GM13976 (cell line): ENCODE measurements around the gene ATP2B3.

ENCODE experiments used
- DNase-seq: peaks from one replicate; pipeline ENCODE4 v3.0.0; 2012; ENCODE audit warnings: low spot score
- in situ Hi-C: fragments of 300-500 bp; cut with MboI; formaldehyde crosslinking; loops from one replicate; pipeline ENCODE4 v1.12.0; 2022; ENCODE audit warnings: low sequenced_read_pairs, mixed read lengths, inconsistent platforms; ENCODE audit not compliant: unreplicated experiment
- TF ChIP-seq, protein P1 (sequence below): IDR thresholded peaks from 2 replicates; pipeline ENCODE4 v1.5.1; 2012; ENCODE audit warnings: borderline replicate concordance, mild to moderate bottlenecking; ENCODE audit not compliant: insufficient read depth; ENCODE audit errors: extremely low read depth, missing control alignments, control extremely low read depth

The ATP2B3 gene

DNA sequence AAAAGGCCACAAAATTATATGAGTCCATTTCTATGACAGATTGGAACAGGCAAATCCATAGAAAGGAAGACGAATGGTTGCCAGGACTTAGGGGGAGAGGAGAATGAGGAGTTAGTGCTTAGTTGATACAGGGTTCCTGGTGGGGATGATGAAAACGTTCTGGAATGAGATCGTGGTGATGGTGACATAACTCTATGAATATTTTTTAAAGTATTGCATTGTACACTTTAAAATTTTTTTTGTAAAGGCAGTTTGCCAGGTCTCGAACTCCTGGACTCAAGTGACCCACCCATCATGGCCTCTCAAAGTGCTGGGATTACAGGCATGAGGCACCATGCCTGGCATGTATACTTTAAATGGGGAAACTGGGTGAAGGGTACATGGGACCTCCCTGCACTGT is 91.4 kb downstream of the ATP2B3 start:
- no peak for DNase-seq
- TF ChIP-seq, protein P1, sequence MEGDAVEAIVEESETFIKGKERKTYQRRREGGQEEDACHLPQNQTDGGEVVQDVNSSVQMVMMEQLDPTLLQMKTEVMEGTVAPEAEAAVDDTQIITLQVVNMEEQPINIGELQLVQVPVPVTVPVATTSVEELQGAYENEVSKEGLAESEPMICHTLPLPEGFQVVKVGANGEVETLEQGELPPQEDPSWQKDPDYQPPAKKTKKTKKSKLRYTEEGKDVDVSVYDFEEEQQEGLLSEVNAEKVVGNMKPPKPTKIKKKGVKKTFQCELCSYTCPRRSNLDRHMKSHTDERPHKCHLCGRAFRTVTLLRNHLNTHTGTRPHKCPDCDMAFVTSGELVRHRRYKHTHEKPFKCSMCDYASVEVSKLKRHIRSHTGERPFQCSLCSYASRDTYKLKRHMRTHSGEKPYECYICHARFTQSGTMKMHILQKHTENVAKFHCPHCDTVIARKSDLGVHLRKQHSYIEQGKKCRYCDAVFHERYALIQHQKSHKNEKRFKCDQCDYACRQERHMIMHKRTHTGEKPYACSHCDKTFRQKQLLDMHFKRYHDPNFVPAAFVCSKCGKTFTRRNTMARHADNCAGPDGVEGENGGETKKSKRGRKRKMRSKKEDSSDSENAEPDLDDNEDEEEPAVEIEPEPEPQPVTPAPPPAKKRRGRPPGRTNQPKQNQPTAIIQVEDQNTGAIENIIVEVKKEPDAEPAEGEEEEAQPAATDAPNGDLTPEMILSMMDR, result no peak
- in situ Hi-C loops, result no loop called here

DNA sequence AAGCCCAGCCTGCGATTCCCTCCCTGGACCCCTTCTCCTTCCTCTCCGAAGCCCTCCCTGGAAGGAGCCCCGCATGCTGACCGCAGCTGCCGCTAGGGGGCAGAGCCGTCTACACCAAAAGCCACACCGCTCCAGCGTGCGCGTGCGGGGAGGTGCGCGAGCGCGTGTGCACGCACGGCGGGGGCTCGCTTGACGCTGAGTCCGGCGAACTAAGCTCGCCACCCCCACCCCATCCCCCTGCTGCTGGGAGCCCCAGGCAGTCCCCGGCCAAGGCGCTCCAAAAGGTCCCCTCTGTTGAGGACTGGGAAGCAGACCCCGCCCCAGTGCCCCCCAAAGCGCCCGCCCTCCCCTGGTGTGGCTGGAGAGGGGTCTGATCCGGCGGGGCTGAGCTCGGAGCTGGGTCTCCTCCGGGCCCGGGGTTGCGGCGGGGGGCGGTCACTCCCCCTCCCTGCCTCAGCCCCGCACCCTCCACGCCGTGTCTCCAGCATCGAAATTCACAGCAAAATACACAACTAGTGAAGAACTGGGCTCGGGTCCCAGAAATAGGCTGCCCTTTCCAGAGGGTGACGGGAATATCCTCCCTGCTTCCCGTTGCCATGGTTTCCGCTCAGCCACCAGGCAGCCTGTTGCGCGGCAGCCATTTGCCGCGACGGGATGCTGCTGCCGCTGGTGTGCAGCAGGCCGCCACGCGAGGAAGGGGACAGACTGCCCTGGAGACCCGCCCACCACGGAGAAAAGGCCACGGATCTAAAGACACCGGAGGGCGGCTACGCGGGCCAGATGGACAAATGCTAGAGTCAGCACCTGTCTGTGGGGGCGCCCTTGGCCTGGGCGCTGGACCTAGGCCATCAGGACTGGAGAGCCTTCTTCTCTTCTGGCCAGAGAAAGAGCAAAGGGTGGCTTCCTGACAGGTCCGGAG is 92.7 kb downstream of the ATP2B3 start:
- peak; percentile 76 for DNase-seq
- TF ChIP-seq, protein P1, result peak; percentile 72
- in situ Hi-C loops, result no loop called here

DNA sequence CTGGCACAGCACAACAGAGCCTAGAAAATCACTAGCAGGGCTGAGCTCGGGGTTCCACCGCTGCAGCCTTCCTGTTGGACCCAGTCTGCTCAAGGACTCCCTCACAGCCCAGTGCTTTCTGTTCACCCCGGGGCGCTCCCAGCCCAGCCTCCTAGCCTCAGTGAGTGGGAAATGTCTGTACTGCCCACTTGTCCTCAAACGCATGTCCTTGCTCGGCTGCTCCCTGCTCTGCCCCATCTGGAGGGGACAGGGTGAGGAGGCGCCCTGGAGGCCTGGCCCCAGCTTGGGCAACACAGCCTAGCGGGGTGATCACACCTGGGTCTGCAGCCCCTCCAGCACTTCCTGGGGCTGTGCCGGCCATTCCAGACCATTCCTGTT is 93.4 kb downstream of the ATP2B3 start:
- in situ Hi-C loops, result no loop called here
- DNase-seq, result no peak
- TF ChIP-seq, protein P1, result no peak

DNA sequence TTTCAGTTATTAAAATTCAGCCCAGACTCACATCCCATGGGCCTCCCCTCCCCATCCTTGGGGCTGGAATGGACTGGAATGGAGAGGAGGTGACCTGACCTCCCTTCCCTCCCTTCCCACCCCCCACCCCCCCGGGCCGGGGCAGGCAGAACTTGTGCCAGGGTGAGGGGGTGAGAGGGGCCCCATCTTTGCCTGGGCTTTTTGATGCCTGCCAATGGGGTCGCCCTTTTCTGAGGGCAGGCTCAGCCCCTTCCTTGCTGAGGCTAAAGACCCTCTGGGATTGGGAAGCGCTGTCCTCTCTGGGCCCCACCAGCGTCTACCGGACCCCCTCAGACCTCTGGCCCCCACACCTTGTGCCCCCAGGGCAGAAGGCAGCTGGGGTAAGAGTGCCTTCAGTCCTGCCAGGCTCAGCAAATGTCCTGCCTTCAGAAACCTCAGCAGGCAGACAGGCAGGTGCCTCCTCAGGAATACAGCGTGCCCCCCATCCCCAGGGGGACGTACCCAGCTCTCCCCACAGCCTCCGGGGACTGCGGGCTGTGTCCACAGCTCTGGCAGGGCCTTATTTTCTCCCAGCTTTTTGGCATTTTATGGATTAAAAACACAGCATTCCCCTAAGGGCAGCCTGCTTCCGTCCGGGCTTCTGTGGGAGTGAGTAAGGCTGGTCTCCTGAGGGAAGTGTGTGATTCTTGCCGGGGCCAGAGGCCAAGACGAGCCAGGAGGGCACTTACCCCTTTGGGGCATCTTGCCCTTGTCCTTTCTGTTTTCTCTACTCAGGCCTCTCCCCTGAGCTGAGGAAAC is 94.1 kb downstream of the ATP2B3 start:
- TF ChIP-seq, protein P1, result no peak
- in situ Hi-C loops, result no loop called here
- DNase-seq, result no peak

DNA sequence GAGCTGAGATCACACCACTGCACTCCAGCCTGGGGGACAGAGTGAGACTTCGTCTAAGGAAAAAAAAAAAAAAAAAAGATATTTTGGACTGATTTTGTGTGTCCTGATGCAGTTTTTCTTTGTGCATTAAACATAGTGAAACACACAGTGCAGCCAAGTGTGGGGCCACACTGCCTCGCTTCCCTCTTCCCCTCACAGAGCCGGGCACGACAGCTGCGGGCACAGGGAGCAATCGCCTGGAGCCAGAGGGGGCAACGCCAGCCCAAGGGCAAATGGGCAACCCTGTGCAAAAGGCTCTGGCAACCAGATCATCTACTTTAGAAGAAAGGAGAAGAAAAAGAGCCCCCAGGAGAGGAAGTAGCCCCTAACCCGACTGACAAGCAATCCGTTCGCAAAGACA is 95.0 kb downstream of the ATP2B3 start:
- no peak for DNase-seq
- TF ChIP-seq, protein P1, result no peak
- in situ Hi-C loops, result no loop called here

DNA sequence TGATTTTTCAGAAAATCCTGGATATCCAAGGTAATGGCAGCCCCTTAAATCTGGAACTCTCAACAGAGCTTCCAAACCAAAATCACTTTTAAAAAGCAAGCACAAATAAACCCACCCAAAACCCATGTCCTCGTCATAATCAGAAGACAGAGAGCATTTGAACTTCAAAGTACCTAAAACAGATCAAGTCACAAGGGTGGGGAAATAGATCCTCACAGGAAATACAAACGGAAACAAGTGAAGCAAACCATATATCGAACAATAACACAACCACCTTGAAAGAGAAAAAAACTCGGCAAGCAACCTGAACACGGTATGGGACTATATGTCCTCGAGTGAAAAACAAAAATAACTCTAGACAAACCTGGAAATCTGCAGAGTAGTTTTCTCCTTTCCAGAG is 97.4 kb downstream of the ATP2B3 start:
- in situ Hi-C loops, result loop anchor here (5.0 kb wide), 1 partner anchor 58 kb away; no protein-coding TSS in a partner anchor
- TF ChIP-seq, protein P1, result no peak
- DNase-seq, result no peak
